Measurements from ENCODE around the gene TMEM45A. TPM values are rescaled to one million over a fixed set of nuclear protein-coding genes. Genes with fewer than 3 reads are reported as not detected.

The TMEM45A gene
- total RNA-seq, 4 donors from 2014 or later = 189 to 746 (median 494) TPM

GRCh38 chr3:100621251-100621650 lies 128.8 kb downstream of the TMEM45A start:
- no peak for TF ChIP-seq CTCF (IDR thresholded peaks at IDR 0.05)
- no peak for TF ChIP-seq POLR2AphosphoS5 (IDR thresholded peaks at IDR 0.05)

More at GRCh38 chr3:100621251-100621650, 128.8 kb downstream of the TMEM45A start:
- no peak overlapping the region for H3K4me3 ChIP-seq
- peaks cover 4% of the 10 kb centered on the region for H3K9me3 ChIP-seq
- H3K4me1 ChIP-seq = no peaks in the 10 kb centered on the region
- no peaks in the 10 kb centered on the region for H3K27me3 ChIP-seq
- no peaks in the 10 kb centered on the region for H3K36me3 ChIP-seq
- no peak for DNase-seq (ENCODE audit: low spot score in 2 of 2)
- H3K27ac ChIP-seq = no peak overlapping the region

Other genes with a start within 250 kb of the TMEM45A start
- 10 to 100 TPM; 25.7 to 36.6 (median 34.6) TPM for gene TBC1D23, start 231.6 kb upstream of the TMEM45A start, total RNA-seq
- 10 to 100 TPM; 25.9 to 81.4 (median 32.1) TPM for gene NIT2, start 157.9 kb upstream of the TMEM45A start, total RNA-seq
- 10 to 100 TPM; 26.9 to 34.1 (median 31.3) TPM for gene TOMM70, start 91.5 kb upstream of the TMEM45A start, total RNA-seq
- gene LNP1, start 91.1 kb upstream of the TMEM45A start, total RNA-seq = under 1 TPM in 3 of 4 donors, not detected in 1; 0.64 to 0.97 (median 0.76) TPM
- gene ADGRG7, start 117.0 kb downstream of the TMEM45A start, total RNA-seq = under 1 TPM in 1 of 4 donors, not detected in 3; 0.32 TPM
- 10 to 100 TPM; 57.5 to 88.0 (median 75.8) TPM for gene TFG, start 216.9 kb downstream of the TMEM45A start, total RNA-seq

All from suprapubic skin (tissue), 4 donors.